Measurements from ENCODE around the gene PDZD2. TPM values are rescaled to one million over a fixed set of nuclear protein-coding genes. Genes with fewer than 3 reads are reported as not detected.

Gene PDZD2
- total RNA-seq, 3 donors from 2014 or later (not counting 1 experiment from before 2014, with no cell fraction given) = 0.50 to 1.3 (median 0.66) TPM

DNA sequence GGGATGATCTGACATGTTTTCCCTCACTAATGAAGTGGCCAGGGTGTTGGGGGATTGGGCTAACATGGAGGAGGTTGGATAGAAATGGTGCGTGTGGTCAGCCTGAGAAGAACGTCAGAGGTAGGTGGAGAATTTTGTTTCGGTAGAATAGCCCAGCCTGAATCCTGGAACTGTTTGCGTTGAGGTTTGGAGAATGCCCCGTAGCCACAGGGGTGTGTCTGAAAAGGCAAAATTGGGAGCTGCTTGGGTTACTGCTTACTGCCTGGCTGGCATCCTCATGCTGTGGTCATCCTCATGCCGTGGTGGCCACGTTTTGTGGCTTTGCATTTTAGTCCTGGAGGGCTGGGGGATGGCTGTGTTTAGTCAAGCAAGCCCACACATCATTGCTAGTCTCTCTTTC lies 298.3 kb downstream of the PDZD2 start:
- Mint-ChIP-seq H3K27ac (no peak overlapping the region), H3K9me3 (peaks cover 0 to 2% of the 10 kb centered on the region in 2 donors)

DNA sequence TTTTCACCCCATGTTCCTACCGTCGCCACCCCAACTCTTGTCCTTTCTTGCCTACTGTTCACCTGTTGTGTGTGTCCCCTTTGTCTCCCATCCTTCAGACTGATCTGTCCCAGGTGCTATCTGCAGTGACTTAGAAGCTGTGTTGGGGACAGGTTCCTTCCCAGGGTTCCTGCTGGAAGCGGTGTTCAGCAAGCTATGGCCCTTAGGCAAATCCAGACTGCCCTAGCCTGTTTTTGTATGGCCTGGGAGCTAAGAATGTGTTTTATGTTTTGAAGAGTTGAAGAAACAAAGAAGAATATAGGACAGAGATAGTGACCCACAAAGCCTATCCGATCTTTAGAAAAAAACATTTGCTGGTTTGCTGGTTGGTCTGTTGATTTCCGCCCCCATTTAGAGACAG lies 298.8 kb downstream of the PDZD2 start:
- H3K4me1 Mint-ChIP-seq = no peaks in the 10 kb centered on the region
- no peak overlapping the region for H3K4me3 Mint-ChIP-seq
- DNase-seq (no peak), ATAC-seq (no peak)
- 76% methylated on average over 5 of the region's 5 CpGs for WGBS (ENCODE audit: insufficient coverage)
- Histone ChIP-seq H3K9me3 (ENCODE audit: control insufficient read depth, insufficient read depth, low read length) (no peaks in the 10 kb centered on the region), H3K36me3 (ENCODE audit: control insufficient read depth, insufficient read depth, low read length) (no peaks in the 10 kb centered on the region), H3K27ac (ENCODE audit: low read length) (no peak overlapping the region), H3K4me3 (ENCODE audit: low read length) (no peak overlapping the region), H3K4me1 (ENCODE audit: control insufficient read depth, insufficient read depth, low read length) (no peaks in the 10 kb centered on the region), H3K27me3 (ENCODE audit: control insufficient read depth, insufficient read depth, low read length) (no peaks in the 10 kb centered on the region)
- H3K36me3 Mint-ChIP-seq = no peaks in the 10 kb centered on the region
- intact Hi-C loops (cut with micrococcal nuclease) = no loop called here
- TF ChIP-seq, protein P1, sequence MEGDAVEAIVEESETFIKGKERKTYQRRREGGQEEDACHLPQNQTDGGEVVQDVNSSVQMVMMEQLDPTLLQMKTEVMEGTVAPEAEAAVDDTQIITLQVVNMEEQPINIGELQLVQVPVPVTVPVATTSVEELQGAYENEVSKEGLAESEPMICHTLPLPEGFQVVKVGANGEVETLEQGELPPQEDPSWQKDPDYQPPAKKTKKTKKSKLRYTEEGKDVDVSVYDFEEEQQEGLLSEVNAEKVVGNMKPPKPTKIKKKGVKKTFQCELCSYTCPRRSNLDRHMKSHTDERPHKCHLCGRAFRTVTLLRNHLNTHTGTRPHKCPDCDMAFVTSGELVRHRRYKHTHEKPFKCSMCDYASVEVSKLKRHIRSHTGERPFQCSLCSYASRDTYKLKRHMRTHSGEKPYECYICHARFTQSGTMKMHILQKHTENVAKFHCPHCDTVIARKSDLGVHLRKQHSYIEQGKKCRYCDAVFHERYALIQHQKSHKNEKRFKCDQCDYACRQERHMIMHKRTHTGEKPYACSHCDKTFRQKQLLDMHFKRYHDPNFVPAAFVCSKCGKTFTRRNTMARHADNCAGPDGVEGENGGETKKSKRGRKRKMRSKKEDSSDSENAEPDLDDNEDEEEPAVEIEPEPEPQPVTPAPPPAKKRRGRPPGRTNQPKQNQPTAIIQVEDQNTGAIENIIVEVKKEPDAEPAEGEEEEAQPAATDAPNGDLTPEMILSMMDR (IDR thresholded peaks at IDR 0.05) = no peak
- H3K27ac Mint-ChIP-seq = no peak overlapping the region
- no peaks in the 10 kb centered on the region for H3K27me3 Mint-ChIP-seq (ENCODE audit: low read depth in 2 of 2)
- peaks cover 0 to 2% of the 10 kb centered on the region in 2 donors for H3K9me3 Mint-ChIP-seq

More for the DNA sequence above, 298.3 kb downstream of the PDZD2 start:
- H3K27ac ChIP-seq (ENCODE audit: low read length) = no peak overlapping the region
- no peaks in the 10 kb centered on the region for H3K4me1 ChIP-seq (ENCODE audit: control insufficient read depth, insufficient read depth, low read length)
- Mint-ChIP-seq H3K4me1 (no peaks in the 10 kb centered on the region), H3K27me3 (ENCODE audit: low read depth in 2 of 2) (no peaks in the 10 kb centered on the region), H3K4me3 (no peak overlapping the region), H3K36me3 (no peaks in the 10 kb centered on the region)
- no peaks in the 10 kb centered on the region for H3K9me3 ChIP-seq (ENCODE audit: control insufficient read depth, insufficient read depth, low read length)
- DNase-seq (no peak), ATAC-seq (no peak)
- intact Hi-C loops (cut with micrococcal nuclease) = no loop called here
- no peaks in the 10 kb centered on the region for H3K27me3 ChIP-seq (ENCODE audit: control insufficient read depth, insufficient read depth, low read length)
- TF ChIP-seq, protein P1 (IDR thresholded peaks at IDR 0.05) = no peak
- 77% methylated on average over 7 of the region's 7 CpGs for WGBS (ENCODE audit: insufficient coverage)
- no peak overlapping the region for H3K4me3 ChIP-seq (ENCODE audit: low read length)
- H3K36me3 ChIP-seq (ENCODE audit: control insufficient read depth, insufficient read depth, low read length) = no peaks in the 10 kb centered on the region

DNA sequence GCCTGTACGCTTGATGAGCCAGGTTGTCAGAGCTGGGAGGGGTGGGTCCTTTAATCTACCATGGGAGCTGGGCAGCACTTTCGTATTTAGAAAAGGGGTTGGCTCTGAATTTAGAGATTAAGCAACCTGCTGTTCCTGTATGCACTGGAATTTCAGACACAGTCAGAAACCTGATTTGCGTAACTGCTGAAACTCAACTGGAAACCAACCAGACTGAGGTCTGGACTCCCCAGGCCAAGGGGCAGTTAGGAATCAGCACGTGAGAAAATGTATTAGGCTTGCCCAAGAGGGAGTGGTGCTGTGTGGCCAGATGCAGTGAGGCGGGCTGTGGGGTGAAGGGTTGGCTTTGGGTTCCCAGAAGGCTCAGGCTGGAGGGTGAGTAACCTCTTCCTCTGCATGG lies 300.2 kb downstream of the PDZD2 start:
- H3K27me3 Mint-ChIP-seq (ENCODE audit: low read depth in 2 of 2) = no peaks in the 10 kb centered on the region
- Histone ChIP-seq H3K27ac (ENCODE audit: low read length) (no peak overlapping the region), H3K4me3 (ENCODE audit: low read length) (no peak overlapping the region), H3K36me3 (ENCODE audit: control insufficient read depth, insufficient read depth, low read length) (no peaks in the 10 kb centered on the region), H3K9me3 (ENCODE audit: control insufficient read depth, insufficient read depth, low read length) (no peaks in the 10 kb centered on the region), H3K27me3 (ENCODE audit: control insufficient read depth, insufficient read depth, low read length) (no peaks in the 10 kb centered on the region), H3K4me1 (ENCODE audit: control insufficient read depth, insufficient read depth, low read length) (no peaks in the 10 kb centered on the region)
- no peak overlapping the region for H3K27ac Mint-ChIP-seq
- DNase-seq (no peak), ATAC-seq (no peak)
- H3K4me1 Mint-ChIP-seq = no peaks in the 10 kb centered on the region
- H3K36me3 Mint-ChIP-seq = no peaks in the 10 kb centered on the region
- H3K4me3 Mint-ChIP-seq = no peak overlapping the region
- intact Hi-C loops (cut with micrococcal nuclease) = no loop called here
- WGBS (ENCODE audit: insufficient coverage) = 80% methylated on average over 5 of the region's 5 CpGs
- TF ChIP-seq, protein P1 (IDR thresholded peaks at IDR 0.05) = no peak
- peaks cover 0 to 2% of the 10 kb centered on the region in 2 donors for H3K9me3 Mint-ChIP-seq

DNA sequence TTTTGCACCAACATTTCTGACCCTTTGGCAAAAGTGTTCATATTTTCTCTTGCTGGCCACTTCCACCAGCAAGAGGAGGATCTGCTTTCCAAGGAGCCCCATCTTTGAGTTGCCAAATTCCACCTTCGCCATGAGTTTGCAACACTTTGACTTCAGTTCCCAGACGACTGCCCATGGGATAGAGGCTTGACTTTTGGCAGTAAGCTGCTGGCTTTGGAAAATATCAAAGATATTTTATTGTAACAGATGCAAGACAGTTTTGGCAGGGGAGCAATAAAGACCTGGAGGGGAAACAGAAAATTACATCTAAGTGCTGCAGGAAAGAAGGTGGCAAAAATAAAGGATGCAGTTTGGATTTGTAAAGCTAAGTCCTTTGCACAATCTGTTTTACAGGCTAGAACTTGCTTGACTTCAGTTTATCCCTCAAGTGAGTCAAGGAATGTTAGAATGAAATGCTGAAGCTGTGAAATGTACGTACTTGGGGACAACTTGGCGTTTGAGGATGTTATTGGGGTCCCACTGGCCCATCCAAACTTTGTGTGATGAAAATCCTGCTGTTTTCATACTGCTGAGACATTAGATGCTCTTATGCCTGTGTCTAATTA lies 302.3 kb downstream of the PDZD2 start:
- Histone ChIP-seq H3K27me3 (ENCODE audit: control insufficient read depth, insufficient read depth, low read length) (no peaks in the 10 kb centered on the region), H3K4me3 (ENCODE audit: low read length) (no peak overlapping the region), H3K9me3 (ENCODE audit: control insufficient read depth, insufficient read depth, low read length) (no peaks in the 10 kb centered on the region), H3K36me3 (ENCODE audit: control insufficient read depth, insufficient read depth, low read length) (no peaks in the 10 kb centered on the region), H3K4me1 (ENCODE audit: control insufficient read depth, insufficient read depth, low read length) (no peaks in the 10 kb centered on the region), H3K27ac (ENCODE audit: low read length) (no peak overlapping the region)
- TF ChIP-seq, protein P1 (IDR thresholded peaks at IDR 0.05) = no peak
- Mint-ChIP-seq H3K27me3 (ENCODE audit: low read depth in 2 of 2) (no peaks in the 10 kb centered on the region), H3K36me3 (no peaks in the 10 kb centered on the region), H3K9me3 (peaks cover 0 to 2% of the 10 kb centered on the region in 2 donors), H3K4me1 (no peaks in the 10 kb centered on the region), H3K4me3 (no peak overlapping the region), H3K27ac (no peak overlapping the region)
- 90% methylated on average over 4 of the region's 4 CpGs for WGBS (ENCODE audit: insufficient coverage)
- DNase-seq (no peak), ATAC-seq (no peak)
- intact Hi-C loops (cut with micrococcal nuclease) = no loop called here

Measured in natural killer cell (primary cell).